Brain pericyte (primary cell): ENCODE data around the gene DPY19L3.
"Not testable (repeated sequence)": the region's sequence is repeated elsewhere in the genome, so short reads cannot be mapped to it uniquely, and the experiment has no call there.

Experiments used
- DNase-seq: peaks from one replicate; pipeline ENCODE4 v3.0.0-alpha.2; 2012; ENCODE audit warnings: low read depth, low spot score

DPY19L3 gene

GRCh38 chr19:32396046-32396652, 9.4 kb upstream of the DPY19L3 start:
- no peak for DNase-seq

GRCh38 chr19:32397671-32398101, 7.9 kb upstream of the DPY19L3 start:
- DNase-seq = no peak

- no peak for DNase-seq
These were observed 3.6 kb upstream of the DPY19L3 start for GRCh38 chr19:32401992-32402391.

- DNase-seq = no peak
These were observed 2.1 kb upstream of the DPY19L3 start for GRCh38 chr19:32403291-32403995.

GRCh38 chr19:32404213-32404932, 1.2 kb upstream of the DPY19L3 start:
- no peak for DNase-seq

GRCh38 chr19:32404933-32405430, 588 bp upstream of the DPY19L3 start:
- no peak for DNase-seq

- DNase-seq = no peak
These were observed 812 bp downstream of the DPY19L3 start for GRCh38 chr19:32406161-32407003.

GRCh38 chr19:32407004-32407992, 1.7 kb downstream of the DPY19L3 start:
- no peak for DNase-seq

GRCh38 chr19:32415246-32415645, 9.7 kb downstream of the DPY19L3 start:
- no peak for DNase-seq

- no peak for DNase-seq
These were observed 10.1 kb downstream of the DPY19L3 start for GRCh38 chr19:32415669-32416068.

GRCh38 chr19:32416749-32417456, 11.3 kb downstream of the DPY19L3 start:
- no peak for DNase-seq

GRCh38 chr19:32418155-32418554, 12.6 kb downstream of the DPY19L3 start:
- no peak for DNase-seq

GRCh38 chr19:32421589-32422361, 16.2 kb downstream of the DPY19L3 start:
- DNase-seq = no peak

- no peak for DNase-seq
These were observed 16.9 kb downstream of the DPY19L3 start for GRCh38 chr19:32422435-32422834.

- DNase-seq = not testable (repeated sequence)
These were observed 18.4 kb downstream of the DPY19L3 start for GRCh38 chr19:32423944-32424343.

GRCh38 chr19:32427536-32427935, 22.0 kb downstream of the DPY19L3 start:
- DNase-seq = no peak

- no peak for DNase-seq
These were observed 31.1 kb downstream of the DPY19L3 start for GRCh38 chr19:32436692-32437091.

- no peak for DNase-seq
These were observed 31.5 kb downstream of the DPY19L3 start for GRCh38 chr19:32437096-32437495.

- no peak for DNase-seq
These were observed 33.2 kb downstream of the DPY19L3 start for GRCh38 chr19:32438751-32439150.
